ENCODE measurements around the gene HDDC3. TPM values are rescaled to one million over a fixed set of nuclear protein-coding genes. Genes with fewer than 3 reads are reported as not detected.
"Not testable (repeated sequence)": the region's sequence is repeated elsewhere in the genome, so short reads cannot be mapped to it uniquely, and the experiment has no call there.

The HDDC3 gene
- total RNA-seq, 2 experiments from 2014 or later: 49.8 to 51.3 TPM

DNA sequence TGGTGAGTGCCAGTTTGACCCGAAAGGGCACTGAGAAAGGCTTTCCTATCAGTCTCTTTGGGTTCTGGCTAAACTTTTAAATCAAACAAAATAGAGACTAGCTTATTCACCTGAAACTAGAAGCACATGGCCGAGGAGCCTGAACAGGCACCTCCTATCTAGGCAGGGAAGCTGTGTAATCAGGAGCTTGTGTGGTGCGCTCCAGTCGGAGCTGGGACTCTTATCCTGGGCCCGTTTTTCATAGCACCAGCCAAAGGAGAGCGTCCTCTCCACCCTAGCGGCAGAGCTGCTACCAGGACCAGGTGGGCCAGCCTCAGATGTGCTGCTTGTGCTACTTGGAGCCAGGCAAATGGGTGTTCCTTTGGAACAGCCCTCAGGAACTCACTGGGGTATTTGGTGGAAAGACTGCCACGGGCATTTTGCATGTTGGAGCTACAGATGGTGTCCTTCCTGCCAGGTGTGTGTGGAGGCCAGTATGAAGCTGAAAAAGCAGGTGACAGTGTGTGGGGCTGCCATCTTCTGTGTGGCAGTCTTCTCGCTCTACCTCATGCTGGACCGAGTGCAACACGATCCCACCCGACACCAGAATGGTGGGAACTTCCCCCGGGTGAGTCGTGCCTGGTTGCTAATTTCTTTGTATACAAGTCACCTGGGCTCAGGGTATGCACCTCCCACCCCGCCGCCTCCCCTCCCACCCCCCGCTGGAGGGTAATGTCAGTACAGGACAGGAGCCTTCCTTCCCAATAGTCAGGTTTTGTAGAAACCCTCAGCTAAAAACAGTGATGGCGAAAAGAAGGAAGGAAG, 28.4 kb downstream of the HDDC3 start:
- intact Hi-C loops (cut with micrococcal nuclease): loop anchor here (1.0 to 5.0 kb wide), 3 partner anchors 31 to 118 kb away; partner anchors contain the start of genes PRC1 and VPS33B
- CTCF ChIA-PET: interaction anchor here (1.0 to 8.1 kb wide), 6 partner anchors 11 to 256 kb away, joined by 4 to 169 read pairs (median 4); partner anchors contain the start of genes HDDC3 and UNC45A
- no peaks in the 10 kb centered on the region for H3K27me3 Mint-ChIP-seq (ENCODE audit: low read depth)
- H3K36me3 Mint-ChIP-seq (ENCODE audit: low read depth): peaks cover 29% of the 10 kb centered on the region
- H3K4me1 Mint-ChIP-seq (ENCODE audit: low read depth): peaks cover 27% of the 10 kb centered on the region
- H3K27ac Mint-ChIP-seq: peak overlapping the region; percentile 75
- DNase-seq: no peak
- peak overlapping the region; percentile 78 for H3K4me3 Mint-ChIP-seq
- H3K9me3 Mint-ChIP-seq: no peaks in the 10 kb centered on the region

GRCh38 chr15:90902840-90903732, 29.3 kb downstream of the HDDC3 start, which contains the start of gene MAN2A2:
Gene MAN2A2 (plus strand): TSS chr15:90903302. CDS start chr15:90904208, 906 bp downstream.
- intact Hi-C loops (cut with micrococcal nuclease): loop anchor here (1.0 to 5.0 kb wide), 5 partner anchors 28 to 186 kb away; partner anchors contain the start of genes BLM, PRC1 and VPS33B
- Mint-ChIP-seq H3K9me3 (no peaks in the 10 kb centered on the region), H3K4me1 (ENCODE audit: low read depth) (peaks cover 27% of the 10 kb centered on the region), H3K36me3 (ENCODE audit: low read depth) (peaks cover 27% of the 10 kb centered on the region), H3K27me3 (ENCODE audit: low read depth) (no peaks in the 10 kb centered on the region), H3K27ac (peak within 1 kb of the TSS; percentile 88), H3K4me3 (peak within 1 kb of the TSS; percentile 86)
- peak; percentile 84 for DNase-seq
- CTCF ChIA-PET: interaction anchor here (0.6 to 8.1 kb wide), 8 partner anchors 10 to 255 kb away, joined by 3 to 169 read pairs (median 4); partner anchors contain the start of genes HDDC3 and UNC45A

- Mint-ChIP-seq H3K27me3 (ENCODE audit: low read depth) (no peaks in the 10 kb centered on the region), H3K4me3 (peak overlapping the region; percentile 86), H3K9me3 (no peaks in the 10 kb centered on the region), H3K4me1 (ENCODE audit: low read depth) (peaks cover 27% of the 10 kb centered on the region), H3K36me3 (ENCODE audit: low read depth) (peaks cover 21% of the 10 kb centered on the region), H3K27ac (peak overlapping the region; percentile 88)
- DNase-seq: peak; percentile 84
- CTCF ChIA-PET: interaction anchor here (0.7 to 8.1 kb wide), 13 partner anchors 9 to 420 kb away, joined by 3 to 169 read pairs (median 4); partner anchors contain the start of genes BLM, HDDC3 and UNC45A
- intact Hi-C loops (cut with micrococcal nuclease): loop anchor here (1.0 to 5.0 kb wide), 4 partner anchors 29 to 185 kb away; partner anchors contain the start of genes BLM and VPS33B
Measured at GRCh38 chr15:90902040-90902839, 30.1 kb downstream of the HDDC3 start.

- intact Hi-C loops (cut with micrococcal nuclease): loop anchor here (1.0 to 5.0 kb wide), 4 partner anchors 29 to 184 kb away; partner anchors contain the start of genes BLM and VPS33B
- peak overlapping the region; percentile 86 for H3K4me3 Mint-ChIP-seq
- H3K9me3 Mint-ChIP-seq: no peaks in the 10 kb centered on the region
- CTCF ChIA-PET: interaction anchor here (0.6 to 8.1 kb wide), 11 partner anchors 9 to 419 kb away, joined by 3 to 169 read pairs (median 4); partner anchors contain the start of genes BLM, HDDC3 and UNC45A
- DNase-seq: no peak
- H3K27ac Mint-ChIP-seq: peak overlapping the region; percentile 88
- H3K4me1 Mint-ChIP-seq (ENCODE audit: low read depth): peaks cover 27% of the 10 kb centered on the region
- peaks cover 18% of the 10 kb centered on the region for H3K36me3 Mint-ChIP-seq (ENCODE audit: low read depth)
- no peaks in the 10 kb centered on the region for H3K27me3 Mint-ChIP-seq (ENCODE audit: low read depth)
Measured at GRCh38 chr15:90901175-90902039, 30.9 kb downstream of the HDDC3 start.

GRCh38 chr15:90897131-90897655, 35.2 kb downstream of the HDDC3 start:
- peaks cover 12% of the 10 kb centered on the region for H3K4me1 Mint-ChIP-seq (ENCODE audit: low read depth)
- H3K4me3 Mint-ChIP-seq; H3K27ac Mint-ChIP-seq; H3K36me3 Mint-ChIP-seq (ENCODE audit: low read depth); DNase-seq; intact Hi-C loops (cut with micrococcal nuclease); H3K27me3 Mint-ChIP-seq (ENCODE audit: low read depth); H3K9me3 Mint-ChIP-seq: not testable (repeated sequence)
- CTCF ChIA-PET: interaction anchor here (0.6 to 4.0 kb wide), 5 partner anchors 8 to 571 kb away, joined by 3 to 29 read pairs (median 3); partner anchors contain the start of genes HDDC3 and UNC45A

GRCh38 chr15:90895571-90896117, 36.7 kb downstream of the HDDC3 start:
- intact Hi-C loops (cut with micrococcal nuclease): no loop called here
- H3K27ac Mint-ChIP-seq: no peak overlapping the region

DNA sequence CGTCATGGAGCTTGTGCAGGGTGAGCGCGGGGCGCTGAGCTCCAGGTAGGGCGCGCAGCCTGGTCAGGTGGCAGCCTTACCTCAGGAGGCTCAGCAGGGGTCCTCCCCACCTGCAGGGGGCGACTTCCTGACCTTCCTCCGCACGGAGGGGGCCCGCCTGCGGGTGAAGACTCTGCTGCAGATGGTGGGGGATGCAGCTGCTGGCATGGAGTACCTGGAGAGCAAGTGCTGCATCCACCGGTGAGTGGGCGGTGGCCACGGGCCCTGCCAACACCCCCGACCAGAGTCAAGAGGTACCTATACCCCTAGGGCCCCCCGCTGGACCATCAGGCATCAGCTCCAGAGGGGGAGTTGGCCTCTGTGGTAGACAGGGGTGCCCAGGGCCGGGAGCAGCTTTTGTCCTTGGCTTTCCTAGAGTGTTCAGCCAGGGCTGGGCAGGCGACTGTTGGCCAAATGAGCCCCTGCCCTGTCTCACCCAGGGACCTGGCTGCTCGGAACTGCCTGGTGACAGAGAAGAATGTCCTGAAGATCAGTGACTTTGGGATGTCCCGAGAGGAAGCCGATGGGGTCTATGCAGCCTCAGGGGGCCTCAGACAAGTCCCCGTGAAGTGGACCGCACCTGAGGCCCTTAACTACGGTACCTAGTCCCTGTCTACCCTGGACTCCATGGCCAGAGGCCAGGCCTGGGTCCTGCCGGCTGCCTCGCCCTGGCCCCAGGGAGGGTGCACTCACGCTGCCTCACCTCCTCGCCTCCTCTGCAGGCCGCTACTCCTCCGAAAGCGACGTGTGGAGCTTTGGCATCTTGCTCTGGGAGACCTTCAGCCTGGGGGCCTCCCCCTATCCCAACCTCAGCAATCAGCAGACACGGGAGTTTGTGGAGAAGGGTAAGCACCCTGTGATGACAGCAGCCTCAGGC, 38.9 kb downstream of the HDDC3 start:
- Mint-ChIP-seq H3K9me3 (no peaks in the 10 kb centered on the region), H3K4me1 (ENCODE audit: low read depth) (no peaks in the 10 kb centered on the region), H3K4me3 (no peak overlapping the region), H3K27me3 (ENCODE audit: low read depth) (no peaks in the 10 kb centered on the region), H3K36me3 (ENCODE audit: low read depth) (no peaks in the 10 kb centered on the region), H3K27ac (no peak overlapping the region)
- intact Hi-C loops (cut with micrococcal nuclease): no loop called here
- no peak for DNase-seq
- CTCF ChIA-PET: interaction anchor here (0.6 to 1.7 kb wide), 6 partner anchors 8 to 255 kb away, joined by 3 to 10 read pairs (median 4); partner anchors contain the start of genes HDDC3 and MAN2A2

More at GRCh38 chr15:90895571-90896117, 36.7 kb downstream of the HDDC3 start:
- no peaks in the 10 kb centered on the region for H3K4me1 Mint-ChIP-seq (ENCODE audit: low read depth)
- DNase-seq: no peak
- no peaks in the 10 kb centered on the region for H3K9me3 Mint-ChIP-seq
- no peaks in the 10 kb centered on the region for H3K36me3 Mint-ChIP-seq (ENCODE audit: low read depth)
- H3K27me3 Mint-ChIP-seq (ENCODE audit: low read depth): no peaks in the 10 kb centered on the region
- no peak overlapping the region for H3K4me3 Mint-ChIP-seq
- CTCF ChIA-PET: interaction anchor here (2.4 to 4.0 kb wide), 2 partner anchors 10 to 38 kb away, joined by 20 to 29 read pairs; partner anchors contain the start of genes HDDC3 and UNC45A

GRCh38 chr15:90892498-90893174, 39.7 kb downstream of the HDDC3 start:
- no peak overlapping the region for H3K4me3 Mint-ChIP-seq
- intact Hi-C loops (cut with micrococcal nuclease): no loop called here

GRCh38 chr15:90892023-90892422, 40.3 kb downstream of the HDDC3 start:
- CTCF ChIA-PET: interaction anchor here (1.7 kb wide), 1 partner anchor 9 kb away, joined by 4 read pairs; no protein-coding TSS in a partner anchor
- H3K4me1 Mint-ChIP-seq (ENCODE audit: low read depth): no peaks in the 10 kb centered on the region
- no peaks in the 10 kb centered on the region for H3K36me3 Mint-ChIP-seq (ENCODE audit: low read depth)
- intact Hi-C loops (cut with micrococcal nuclease): no loop called here
- no peak for DNase-seq
- no peaks in the 10 kb centered on the region for H3K9me3 Mint-ChIP-seq
- H3K27me3 Mint-ChIP-seq (ENCODE audit: low read depth): no peaks in the 10 kb centered on the region
- no peak overlapping the region for H3K27ac Mint-ChIP-seq
- H3K4me3 Mint-ChIP-seq: no peak overlapping the region

More at GRCh38 chr15:90892498-90893174, 39.7 kb downstream of the HDDC3 start:
- Mint-ChIP-seq H3K27me3 (ENCODE audit: low read depth) (no peaks in the 10 kb centered on the region), H3K27ac (no peak overlapping the region), H3K9me3 (no peaks in the 10 kb centered on the region), H3K36me3 (ENCODE audit: low read depth) (no peaks in the 10 kb centered on the region), H3K4me1 (ENCODE audit: low read depth) (no peaks in the 10 kb centered on the region)
- CTCF ChIA-PET: interaction anchor here (1.0 to 1.7 kb wide), 4 partner anchors 9 to 249 kb away, joined by 4 to 10 read pairs (median 5); partner anchors contain the start of genes HDDC3 and MAN2A2
- DNase-seq: no peak
